GM21515 (cell line): ENCODE results near the gene SLC25A22.

Source experiments
- ATAC-seq: cut with Tn5 transposase; IDR thresholded peaks from one replicate; pipeline ENCODE4 v1.9.1; 2021; ENCODE audit not compliant: unreplicated experiment

Gene SLC25A22

DNA sequence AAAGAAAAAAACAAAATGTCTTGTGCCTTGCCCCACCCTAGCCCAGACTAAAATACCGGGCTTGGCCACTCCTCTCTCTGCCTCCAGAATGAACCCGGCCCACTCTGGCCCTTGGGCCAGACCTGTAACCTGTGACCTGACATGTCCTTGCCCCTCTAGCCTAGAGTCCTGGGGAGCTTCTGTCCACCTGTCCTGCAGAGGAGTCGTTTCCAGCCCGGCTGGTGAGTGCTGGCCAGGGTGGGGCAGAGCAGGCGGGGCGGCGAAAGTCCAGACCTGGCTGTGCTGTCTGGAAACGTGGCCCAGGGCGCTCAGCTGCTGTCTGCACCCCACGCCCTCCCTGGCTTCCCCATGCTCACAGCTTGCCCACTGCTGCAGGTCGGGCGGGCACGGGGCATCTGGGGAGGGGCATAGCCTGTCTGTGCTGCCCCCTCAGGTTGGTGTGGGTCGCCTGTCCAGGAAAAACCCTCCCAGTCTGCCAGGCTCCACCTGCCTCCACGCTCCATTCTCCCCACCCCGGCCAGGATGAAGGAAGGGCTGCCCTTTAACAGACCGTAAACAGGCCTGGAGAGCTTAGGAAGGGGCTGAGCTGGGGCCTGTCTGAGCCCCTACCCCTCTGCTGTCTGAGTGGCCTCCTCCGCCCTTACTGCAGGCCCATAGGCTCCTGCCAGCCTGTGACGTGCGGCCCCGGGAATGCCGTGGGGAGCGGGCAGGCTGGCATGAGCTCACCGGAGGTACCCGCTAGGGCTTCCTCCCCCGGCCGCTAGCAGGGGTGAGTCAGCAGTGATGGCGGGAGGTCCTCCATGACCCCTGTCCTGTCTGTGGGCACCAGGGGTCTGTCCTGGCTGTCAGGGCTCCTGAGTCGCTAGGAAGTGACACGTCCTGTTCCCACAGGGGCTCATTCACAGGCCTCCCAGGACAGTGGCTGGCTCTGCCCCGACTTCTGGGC, 36.6 kb upstream of the SLC25A22 start:
- ATAC-seq: no peak

DNA sequence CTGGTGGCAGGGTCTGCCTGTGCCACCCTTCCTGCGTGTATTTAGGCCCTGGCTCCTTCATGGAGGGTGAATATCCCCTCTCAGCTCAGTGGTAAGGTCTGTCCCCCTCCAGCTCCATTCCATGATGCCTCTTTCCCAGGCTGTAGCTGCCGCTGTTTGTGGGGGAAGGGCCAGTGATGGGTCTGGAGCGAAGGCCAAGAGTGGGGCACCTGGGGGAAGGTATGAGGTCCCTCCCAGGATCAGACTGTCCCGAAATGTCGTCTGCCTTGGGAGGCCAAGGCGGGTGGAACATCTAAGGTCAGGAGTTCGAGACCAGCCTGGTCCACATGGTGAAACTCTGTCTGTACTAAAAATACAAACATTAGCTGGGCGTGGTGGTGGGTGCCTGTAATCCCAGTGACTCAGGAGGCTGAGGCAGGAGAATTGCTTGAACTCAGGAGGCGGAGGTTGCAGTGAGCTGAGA, 35.8 kb upstream of the SLC25A22 start:
- ATAC-seq: no peak

DNA sequence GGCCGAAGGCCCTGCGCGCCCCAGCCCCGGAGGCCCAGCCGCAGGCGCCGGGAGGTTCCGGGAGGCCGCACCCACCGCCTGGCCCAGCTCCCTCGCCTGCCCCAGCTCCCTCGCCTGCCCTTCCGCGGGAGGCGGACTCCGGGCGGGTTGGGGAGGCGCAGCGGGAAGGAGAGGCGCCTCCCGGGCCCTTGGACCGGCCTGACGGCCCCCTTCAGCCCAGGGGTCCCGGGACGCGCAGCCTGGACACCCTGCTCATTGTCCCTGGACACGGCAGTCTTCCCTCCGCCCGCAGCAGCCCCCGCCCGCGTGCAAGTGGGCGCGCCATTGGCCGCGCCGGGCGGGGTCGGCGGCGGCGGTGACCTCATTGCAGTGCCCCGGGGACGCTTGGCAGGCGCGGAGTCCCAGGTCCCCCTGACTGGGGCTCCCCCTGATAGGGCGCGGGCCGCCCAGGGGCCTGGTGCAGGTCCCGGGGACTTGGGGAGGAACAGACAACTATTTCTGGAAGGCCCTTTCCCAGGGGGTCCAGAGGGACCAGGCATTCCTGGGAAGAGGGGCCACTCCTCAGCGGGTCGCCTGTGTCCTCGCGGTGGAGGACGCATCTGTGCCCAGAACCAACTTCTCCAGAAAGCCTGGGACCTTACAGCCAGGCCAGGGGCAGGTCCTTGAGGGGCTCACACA, 35.2 kb upstream of the SLC25A22 start:
- peak; percentile 34 for ATAC-seq

DNA sequence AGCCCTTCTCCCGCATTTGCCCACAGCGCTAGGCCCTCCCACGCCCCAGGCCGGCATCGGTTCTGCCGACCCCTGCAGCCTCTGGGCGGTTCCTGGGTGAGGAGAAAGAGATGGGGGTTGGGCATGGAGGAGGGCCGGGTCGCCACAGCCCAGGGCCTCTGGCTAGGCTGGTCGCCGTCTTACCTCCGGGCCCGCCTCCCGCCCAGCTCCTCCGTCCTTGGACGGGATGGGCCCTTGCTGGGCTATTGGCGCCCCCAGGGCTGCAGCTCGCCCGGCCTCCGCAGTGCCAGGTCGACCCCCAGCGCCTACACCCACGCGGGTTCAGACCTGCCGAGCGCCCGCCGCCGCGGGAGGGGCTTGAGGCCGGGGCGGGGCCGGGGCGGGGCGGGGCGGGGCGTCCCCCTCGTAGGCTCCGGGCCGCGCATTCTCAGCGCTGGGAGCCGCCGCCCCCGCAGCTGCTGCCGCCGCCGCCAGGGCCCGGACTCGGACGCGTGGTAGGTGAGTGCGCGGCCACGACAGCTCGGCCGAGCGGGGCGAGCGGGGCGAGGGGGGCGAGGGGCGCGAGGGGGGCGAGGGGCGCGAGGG, 34.5 kb upstream of the SLC25A22 start, which contains the start of gene CD151:
Gene CD151, plus strand, starts transcription at position 424 of the 585 bp plus-strand sequence. CDS start 3,118 bp downstream, outside the sequence.
- ATAC-seq: peak; percentile 39

DNA sequence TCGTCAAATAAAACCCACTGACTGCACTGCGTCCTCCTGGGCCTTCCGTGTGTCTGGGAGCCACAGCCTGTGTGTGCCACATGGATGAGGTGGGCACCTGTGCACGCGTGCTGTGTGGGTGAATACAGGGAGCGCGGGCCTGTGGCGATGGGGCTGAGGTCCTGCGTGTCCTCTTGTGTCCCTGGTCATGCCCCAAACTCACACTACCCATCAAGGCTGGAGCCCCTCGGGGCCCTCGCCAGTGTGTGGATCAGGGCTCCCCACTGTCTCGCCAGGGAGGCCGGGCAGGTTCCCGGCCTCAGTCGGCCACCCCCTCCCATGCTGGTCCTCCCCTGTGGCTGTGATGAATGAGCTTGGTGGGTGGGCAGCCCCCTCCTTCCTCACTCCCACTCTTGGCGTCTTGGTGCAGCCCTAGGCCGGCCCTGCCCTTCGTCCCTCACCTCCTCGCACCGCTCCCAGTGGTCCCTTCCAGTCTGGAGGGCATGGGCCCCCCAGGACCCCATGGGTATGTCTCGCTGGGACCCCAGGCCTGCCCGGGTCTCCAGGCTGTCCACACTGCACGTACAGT, 34.0 kb upstream of the SLC25A22 start:
- ATAC-seq: no peak

DNA sequence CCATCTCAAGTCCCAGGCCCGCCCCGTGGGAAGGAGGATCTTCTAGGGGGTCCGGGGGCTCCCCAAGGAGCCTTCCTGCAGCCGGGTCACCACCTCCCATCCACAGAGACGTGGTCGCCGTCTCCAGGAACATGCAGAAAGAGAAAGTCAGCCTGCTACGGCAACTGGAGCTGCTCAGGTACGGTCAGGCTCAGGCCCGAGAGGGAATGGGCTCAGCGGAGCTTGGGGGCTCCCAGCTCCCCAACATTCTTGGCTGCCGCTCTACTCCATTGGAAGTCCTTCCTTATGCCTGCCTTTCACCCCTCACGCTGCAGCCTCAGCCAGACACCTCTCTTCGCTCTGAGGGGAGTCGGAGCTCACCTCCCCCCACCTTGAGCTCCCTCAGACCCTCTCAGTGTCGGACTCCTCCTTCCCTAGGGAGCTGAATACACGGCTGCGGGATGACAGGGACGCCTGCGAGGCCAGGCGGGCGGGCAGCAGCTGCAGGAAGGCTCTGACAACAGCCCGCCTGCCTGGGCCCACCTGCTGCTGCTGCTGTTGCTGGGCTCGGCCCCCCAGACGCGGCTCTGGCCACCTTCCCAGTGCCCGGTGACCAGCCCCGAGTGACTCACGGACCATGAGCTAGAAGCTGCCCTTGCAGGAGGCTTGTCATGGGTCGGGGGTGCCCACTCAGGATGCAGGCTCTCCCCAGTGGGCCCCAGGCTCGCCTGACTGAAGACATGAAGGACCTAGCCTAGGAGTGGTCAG, 33.2 kb upstream of the SLC25A22 start:
- ATAC-seq: no peak

DNA sequence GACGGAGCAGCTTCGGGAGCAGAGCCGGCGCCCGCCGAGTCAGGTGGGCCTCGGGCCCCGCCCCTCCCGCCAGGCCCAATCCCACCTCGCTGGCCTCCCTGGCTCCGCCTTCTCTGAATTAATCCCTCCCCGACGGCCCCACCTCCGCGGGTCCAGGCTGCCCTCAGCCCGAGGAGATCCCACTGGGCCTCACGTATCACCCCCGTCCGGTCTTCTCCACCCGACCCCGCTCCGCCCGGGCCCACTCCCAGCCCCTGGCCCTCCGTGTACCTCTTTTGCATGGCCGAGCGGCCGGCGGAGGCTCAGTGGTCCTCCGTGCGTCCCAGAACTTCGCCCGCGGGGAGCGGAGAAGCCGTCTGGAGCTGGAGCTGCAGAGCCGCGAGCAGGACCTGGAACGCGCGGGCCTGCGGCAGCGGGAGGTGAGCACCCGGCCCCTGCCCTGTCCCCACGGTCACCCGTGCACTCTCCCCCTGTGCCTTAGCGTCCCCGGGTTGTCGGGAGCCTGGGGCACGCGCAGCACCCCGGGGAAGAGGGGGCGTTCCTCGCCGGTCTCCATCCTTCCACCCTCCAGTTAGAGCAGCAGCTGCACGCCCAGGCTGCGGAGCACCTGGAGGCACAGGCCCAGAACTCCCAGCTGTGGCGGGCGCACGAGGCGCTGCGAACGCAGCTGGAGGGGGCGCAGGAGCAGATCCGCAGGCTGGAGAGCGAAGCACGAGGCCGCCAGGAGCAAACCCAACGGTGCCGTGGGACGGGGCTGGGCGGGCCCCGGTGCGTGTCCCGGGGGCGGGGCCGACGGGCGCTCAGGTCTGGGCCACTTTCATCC, 32.4 kb upstream of the SLC25A22 start:
- ATAC-seq: no peak

DNA sequence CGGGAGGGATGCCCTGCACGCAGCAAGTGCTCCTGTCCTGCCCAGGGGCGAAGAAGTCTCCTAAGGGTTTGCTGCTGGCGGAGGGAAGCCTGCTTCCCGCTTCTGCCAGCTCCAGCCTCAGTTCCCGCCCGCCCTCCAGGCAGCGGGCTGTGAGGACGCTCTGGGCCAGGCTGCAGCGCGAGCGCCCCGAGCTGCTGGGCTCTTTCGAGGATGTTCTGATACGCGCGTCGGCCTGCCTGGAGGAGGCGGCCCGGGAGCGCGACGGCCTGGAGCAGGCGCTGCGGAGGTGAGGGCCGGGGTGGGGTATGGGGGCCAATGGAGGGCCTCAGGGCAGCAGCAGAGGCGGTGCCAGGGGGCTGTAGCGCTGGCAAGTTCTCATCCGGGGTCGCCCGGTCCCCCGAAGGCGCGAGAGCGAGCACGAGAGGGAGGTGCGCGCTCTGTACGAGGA, 31.8 kb upstream of the SLC25A22 start:
- no peak for ATAC-seq

DNA sequence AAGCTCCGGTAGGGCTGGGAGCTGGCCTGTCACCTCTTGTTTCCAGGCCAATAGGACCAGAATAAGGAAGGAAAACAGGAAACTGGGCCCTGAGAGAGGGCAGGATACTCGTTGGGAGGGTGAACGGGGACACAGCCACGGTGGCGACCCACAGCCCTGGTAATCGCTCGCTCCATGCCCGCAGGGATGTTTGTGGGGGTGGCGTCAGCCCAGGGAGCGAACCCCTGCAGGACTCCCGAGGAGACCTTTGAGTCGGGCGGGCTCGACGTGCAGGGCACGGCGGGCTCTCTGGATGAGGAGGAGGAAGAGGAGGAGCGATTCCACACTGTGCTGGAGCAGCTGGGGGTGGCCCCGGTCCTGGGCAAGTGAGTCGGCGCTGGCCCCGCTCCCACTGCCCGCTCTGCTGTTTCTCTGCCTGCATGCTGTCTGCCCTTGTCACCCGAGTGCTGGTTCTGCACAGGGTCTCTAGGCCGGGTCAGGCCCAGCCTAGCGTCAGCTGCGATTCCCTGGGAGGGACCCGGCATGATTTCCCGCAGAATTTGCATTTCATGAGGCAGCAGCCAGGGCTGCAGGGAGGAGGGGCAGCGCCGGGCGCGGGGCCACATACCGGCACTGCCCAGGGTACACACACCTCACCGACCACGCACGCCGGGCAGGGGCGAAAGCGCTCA, 31.2 kb upstream of the SLC25A22 start:
- no peak for ATAC-seq

DNA sequence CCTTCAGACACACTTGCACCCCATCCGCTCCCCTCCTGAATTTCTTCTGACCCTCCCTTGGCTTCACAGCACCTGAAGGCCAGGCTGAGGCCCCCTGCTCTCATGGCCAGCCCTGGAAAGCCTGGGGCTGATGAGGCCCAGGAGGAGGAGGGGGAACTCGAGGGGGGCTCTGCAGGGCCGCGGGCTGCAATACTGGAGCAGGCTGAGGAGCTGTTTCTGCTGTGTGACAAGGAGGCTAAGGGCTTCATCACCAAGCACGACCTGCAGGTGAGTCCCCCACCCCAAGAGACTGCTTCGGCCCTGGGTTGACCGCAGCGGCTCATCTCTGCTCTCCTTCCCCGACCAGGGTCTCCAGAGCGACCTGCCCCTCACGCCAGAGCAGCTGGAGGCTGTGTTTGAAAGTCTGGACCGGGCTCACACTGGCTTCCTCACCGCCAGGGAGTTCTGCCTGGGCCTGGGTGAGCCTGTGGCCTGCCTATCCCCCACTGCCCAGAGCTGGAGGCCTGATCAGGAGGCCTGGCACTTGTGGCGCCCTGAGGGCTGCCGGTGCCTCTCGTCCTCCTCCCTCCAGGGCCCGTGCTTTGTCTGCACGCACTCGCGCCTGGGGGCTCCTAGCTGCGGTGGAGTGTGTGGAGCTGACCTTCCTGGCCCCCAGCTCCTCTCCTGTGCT, 30.6 kb upstream of the SLC25A22 start:
- no peak for ATAC-seq

DNA sequence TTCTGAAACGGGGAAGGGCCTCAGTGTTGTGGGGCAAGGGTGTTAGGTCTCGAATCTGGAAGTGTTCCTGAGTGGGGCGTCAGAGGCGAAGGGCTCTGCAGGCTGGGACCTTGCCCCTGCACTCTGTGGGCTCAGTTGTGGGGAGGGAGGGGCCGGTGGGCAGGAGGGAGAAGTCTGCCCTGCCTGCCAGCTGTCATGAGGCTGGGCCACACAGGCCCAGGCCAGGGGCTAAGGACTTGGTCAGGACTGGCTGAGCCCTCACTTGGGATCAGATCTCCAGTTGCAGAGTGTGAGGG, 29.8 kb upstream of the SLC25A22 start, which contains the start of gene CRACR2B:
Gene CRACR2B, plus strand, starts transcription at position 23 of the 296 bp plus-strand sequence. CDS start 689 bp downstream, outside the sequence.
- no peak for ATAC-seq

DNA sequence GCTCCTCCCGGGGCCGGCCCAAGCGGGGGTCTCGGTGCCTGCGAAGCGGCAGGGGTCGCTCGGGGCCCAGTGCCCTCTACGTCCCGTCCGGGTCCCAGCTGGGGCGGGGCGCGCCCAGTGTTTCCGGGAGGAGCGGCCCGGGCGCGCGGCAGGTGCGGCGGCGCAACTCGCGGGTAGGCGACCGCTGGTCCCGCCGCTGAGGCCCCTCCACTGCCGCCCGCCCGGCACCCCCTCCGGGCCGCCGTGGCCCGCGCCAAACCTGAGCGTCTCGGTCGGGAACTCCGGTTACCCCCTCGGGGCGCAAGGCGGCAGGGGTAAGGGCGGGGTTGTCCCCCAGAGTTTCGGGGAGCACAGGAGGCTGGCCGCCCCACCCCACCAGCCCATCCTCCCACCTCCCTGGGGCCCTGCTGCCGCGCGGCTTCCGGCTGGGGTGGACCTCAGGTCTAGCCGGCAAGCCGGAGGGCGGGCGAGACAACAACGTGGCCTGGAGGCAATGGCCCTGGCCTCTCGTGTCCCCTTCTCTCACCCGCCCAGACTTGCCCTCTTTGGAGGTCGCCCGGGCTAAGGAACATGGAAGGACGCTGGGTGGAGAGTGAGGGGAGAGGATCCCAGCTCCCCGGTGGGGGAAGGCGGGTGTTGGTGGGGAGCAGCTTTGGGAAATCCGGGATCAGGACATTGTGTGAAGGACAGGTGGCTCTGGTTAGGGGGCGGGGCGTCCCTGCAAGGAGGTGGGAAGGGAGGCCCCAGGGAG, 29.2 kb upstream of the SLC25A22 start:
- no peak for ATAC-seq

DNA sequence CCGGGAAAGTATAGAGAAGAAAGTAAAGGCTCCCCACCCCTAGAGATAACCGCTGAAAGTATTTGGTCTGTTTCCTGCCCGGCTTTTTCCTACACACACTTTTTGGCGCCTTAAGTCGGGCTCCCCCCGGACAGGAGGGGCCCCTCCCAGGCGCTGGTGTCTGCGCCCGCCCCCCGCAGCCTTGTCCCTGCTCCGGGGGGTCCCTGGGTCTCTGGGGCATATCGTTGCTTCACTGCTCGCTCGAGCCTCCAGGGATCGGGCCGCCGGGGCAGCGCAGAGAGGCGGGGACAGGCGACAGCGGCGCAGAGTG, 28.7 kb upstream of the SLC25A22 start:
- no peak for ATAC-seq

DNA sequence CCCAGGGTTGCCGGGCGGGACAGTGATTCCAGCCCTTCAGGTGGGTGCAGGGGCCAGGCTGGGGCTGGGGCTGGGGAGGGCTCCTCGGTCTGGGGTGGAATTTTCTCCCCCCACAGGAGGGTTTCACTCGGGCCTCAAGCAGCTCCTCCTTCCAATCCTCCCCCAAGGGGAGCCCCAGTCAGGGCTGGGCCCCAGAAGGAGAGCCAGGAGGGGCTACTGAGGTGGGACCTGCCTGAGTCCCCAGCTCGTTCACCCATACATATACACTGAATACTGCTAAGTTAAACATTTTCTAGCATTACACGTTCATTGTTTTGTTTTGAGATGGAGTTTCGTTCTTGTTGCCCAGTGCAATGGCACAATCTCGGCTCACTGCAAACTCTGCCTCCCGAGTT, 28.1 kb upstream of the SLC25A22 start:
- ATAC-seq: no peak

DNA sequence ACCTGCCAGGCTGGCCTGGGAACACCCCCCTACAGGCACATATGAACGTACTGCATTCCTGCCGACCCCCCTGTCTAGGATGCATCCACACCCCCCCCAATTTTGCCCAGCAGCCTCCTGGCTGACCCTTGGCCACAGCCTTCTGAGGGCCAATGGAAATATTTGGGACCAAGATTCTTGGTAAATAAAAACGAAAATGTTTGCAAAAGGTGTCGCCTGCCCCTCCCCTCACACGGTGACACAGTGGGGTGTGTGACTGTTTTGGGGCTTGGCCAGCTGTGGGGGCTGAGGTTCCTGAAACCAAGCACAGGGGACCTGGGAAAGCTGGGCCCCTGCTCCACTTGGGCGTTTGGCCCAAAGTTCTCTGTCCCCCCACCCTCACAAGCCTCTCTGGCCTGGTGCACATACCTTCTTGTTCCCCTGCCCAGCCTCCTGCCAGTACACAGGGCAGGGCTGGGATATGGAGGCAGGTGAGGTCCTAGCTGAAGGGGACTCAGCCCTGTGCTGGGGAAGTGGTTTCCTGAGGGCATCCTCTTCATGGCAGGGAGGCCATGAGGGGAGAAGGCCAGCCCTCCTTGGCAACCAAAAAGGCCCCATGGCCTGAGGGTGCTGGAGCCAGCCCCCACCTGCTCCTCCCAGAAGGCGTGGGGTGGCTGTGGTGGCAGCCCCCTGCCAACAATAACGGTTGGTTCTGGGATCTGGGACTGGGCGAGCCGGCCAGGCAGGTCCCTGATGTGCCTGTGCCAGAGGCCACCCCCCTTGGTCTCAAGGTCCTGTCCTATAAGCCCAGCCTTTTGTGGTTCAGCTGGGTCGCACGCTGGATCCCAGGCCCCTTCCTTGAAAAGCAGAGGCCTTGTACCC, 27.5 kb upstream of the SLC25A22 start:
- no peak for ATAC-seq

DNA sequence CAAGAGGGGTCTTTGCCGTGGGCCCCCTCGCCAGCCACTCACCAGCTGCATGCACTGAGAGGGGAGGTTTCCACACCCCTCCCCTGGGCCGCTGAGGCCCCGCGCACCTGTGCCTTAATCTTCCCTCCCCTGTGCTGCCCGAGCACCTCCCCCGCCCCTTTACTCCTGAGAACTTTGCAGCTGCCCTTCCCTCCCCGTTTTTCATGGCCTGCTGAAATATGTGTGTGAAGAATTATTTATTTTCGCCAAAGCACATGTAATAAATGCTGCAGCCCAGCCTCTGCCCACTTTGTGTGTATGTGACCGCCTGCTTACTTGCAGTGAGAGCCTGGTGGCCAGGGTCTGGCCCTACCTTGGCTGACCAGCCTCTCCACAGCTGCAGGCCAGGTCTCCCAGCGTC, 26.9 kb upstream of the SLC25A22 start:
- ATAC-seq: no peak

DNA sequence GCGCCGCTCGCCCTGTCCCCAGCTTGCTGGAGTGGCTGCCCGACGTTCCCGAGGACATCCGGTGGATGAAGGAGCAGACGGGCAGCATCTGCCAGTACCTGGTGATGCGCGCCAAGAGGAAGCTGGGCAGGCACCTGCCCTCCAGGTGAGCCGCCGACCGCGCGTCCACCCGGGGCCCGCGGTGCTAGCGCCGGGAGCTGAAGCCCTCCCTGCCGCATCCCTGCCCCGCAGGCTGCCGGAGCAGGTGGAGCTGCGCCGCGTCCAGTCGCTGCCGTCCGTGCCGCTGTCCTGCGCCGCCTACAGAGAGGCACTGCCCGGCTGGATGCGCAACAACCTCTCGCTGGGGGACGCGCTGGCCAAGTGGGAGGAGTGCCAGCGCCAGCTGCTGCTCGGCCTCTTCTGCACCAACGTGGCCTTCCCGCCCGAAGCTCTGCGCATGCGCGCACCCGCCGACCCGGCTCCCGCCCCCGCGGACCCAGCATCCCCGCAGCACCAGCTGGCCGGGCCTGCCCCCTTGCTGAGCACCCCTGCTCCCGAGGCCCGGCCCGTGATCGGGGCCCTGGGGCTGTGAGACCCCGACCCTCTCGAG, 26.3 kb upstream of the SLC25A22 start:
- no peak for ATAC-seq
